Measurements from ENCODE around the gene CTNS. TPM values are rescaled to one million over a fixed set of nuclear protein-coding genes. Genes with fewer than 3 reads are reported as not detected.

CTNS gene
- total and polyA plus RNA-seq, 8 donors, result 8.7 to 30.6 (median 12.3) TPM

DNA sequence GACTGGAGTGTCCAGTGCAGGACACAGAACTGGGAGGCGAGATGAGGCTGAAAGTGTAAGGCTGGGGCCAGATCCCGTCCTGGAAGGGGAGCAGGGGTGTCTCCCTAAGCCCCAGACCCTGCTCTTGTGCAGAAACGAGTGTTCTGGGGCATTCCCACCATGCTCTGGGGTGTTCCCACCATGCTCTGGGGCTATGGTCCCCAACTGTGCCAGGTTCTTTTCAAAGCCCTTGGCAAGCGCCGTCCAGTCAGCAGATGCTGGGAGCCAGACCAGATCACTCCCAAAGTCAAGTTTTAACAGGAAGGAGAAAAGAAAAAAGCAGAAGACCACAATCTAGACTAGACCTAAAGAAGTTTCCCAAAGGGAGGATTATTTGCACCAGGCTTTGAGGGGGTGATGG lies 29.3 kb downstream of the CTNS start:
- ATAC-seq (no peak), DNase-seq (no peak)
- H3K9me3 ChIP-seq, result no peaks in the 10 kb centered on the region
- intact Hi-C loops (cut with DNase I), result no loop called here
- TF ChIP-seq, protein P1, sequence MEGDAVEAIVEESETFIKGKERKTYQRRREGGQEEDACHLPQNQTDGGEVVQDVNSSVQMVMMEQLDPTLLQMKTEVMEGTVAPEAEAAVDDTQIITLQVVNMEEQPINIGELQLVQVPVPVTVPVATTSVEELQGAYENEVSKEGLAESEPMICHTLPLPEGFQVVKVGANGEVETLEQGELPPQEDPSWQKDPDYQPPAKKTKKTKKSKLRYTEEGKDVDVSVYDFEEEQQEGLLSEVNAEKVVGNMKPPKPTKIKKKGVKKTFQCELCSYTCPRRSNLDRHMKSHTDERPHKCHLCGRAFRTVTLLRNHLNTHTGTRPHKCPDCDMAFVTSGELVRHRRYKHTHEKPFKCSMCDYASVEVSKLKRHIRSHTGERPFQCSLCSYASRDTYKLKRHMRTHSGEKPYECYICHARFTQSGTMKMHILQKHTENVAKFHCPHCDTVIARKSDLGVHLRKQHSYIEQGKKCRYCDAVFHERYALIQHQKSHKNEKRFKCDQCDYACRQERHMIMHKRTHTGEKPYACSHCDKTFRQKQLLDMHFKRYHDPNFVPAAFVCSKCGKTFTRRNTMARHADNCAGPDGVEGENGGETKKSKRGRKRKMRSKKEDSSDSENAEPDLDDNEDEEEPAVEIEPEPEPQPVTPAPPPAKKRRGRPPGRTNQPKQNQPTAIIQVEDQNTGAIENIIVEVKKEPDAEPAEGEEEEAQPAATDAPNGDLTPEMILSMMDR (IDR thresholded peaks at IDR 0.05), result no peak
- no peak overlapping the region for H3K4me3 ChIP-seq
- no peak overlapping the region for H3K27ac ChIP-seq
- H3K27me3 ChIP-seq, result no peaks in the 10 kb centered on the region
- H3K4me1 ChIP-seq, result peaks cover 26 to 40% of the 10 kb centered on the region in 2 donors
- H3K36me3 ChIP-seq, result peaks cover 0 to 44% of the 10 kb centered on the region in 2 donors

DNA sequence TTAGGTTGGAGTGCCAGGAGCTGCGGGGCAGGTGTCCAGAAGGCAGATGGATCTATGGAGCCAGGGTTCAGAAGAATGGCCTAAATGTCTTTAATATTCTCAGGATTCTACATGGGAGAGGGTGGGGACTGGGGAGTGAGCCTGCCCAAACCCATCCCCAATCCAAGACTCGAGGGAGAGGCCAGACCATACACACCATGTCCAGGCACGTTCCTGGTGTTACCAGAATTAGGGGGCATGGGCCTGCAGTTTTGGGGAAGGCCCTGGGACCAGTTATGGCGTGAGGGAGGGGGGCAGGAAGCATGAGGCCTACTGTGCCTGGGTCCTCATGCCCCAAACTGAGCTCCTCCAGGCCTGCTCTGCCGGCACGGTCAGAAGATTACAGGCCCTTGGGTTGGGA lies 30.0 kb downstream of the CTNS start:
- H3K27me3 ChIP-seq, result no peaks in the 10 kb centered on the region
- DNase-seq (no peak), ATAC-seq (no peak)
- peaks cover 0 to 37% of the 10 kb centered on the region in 2 donors for H3K36me3 ChIP-seq
- intact Hi-C loops (cut with DNase I), result no loop called here
- H3K27ac ChIP-seq, result no peak overlapping the region
- TF ChIP-seq, protein P1 (IDR thresholded peaks at IDR 0.05), result no peak
- peak overlapping the region in 1 of 2 donors; percentile 98 for H3K4me3 ChIP-seq
- H3K4me1 ChIP-seq, result peaks cover 26 to 40% of the 10 kb centered on the region in 2 donors
- no peaks in the 10 kb centered on the region for H3K9me3 ChIP-seq

DNA sequence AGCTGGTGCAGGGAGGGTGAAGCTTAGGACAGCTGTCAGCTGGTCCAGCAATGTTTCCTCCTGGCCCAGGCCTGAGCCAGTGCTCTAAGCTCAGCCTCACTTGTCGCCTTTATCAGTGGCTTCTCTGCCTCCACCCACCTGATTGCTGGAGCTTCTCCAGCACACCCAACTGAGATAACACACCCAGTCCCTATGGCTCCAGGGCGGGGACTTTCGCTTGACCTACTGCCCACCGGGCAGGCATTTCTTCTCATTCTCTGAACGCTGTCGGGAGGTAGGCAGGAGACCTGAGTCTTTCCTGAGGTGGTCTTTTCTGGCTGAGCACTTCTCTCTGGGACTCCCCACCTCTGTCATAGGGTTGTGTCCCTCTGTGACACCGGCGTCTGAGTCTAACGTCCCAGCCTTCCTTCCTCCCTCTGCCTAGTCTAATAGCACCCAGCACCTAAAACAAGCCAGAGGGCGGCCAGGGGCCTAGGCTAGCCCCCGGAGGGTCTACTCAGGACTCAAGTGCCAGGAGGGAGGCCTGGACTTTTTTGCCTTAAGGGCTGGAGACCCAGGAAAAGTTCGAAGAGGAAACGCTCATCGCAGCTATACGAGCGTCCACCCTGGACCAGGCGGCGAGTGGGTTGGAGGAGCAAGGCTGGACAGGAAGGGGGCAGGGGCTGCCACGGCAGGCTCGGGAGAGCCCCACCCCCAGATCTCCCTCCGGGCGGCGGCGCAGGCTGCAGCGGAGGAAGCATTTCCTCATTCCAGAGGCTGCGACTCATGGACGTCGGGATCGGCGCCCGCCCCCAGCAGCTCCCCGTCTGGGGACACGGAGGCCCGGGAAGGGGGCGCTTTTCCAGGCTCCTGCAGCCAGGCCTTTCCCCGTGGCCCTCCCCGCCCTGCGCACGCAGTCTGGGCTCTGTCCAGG lies 31.1 kb downstream of the CTNS start:
- Histone ChIP-seq H3K27ac (peak overlapping the region; percentile 97 to 98), H3K4me3 (peak overlapping the region; percentile 98 to 99), H3K36me3 (peaks cover 0 to 27% of the 10 kb centered on the region in 2 donors), H3K27me3 (no peaks in the 10 kb centered on the region), H3K9me3 (no peaks in the 10 kb centered on the region), H3K4me1 (peaks cover 26 to 40% of the 10 kb centered on the region in 2 donors)
- DNase-seq (peak; percentile 85 to 96 (median 92)), ATAC-seq (peak; percentile 88)
- intact Hi-C loops (cut with DNase I), result no loop called here
- TF ChIP-seq, protein P1 (IDR thresholded peaks at IDR 0.05), result no peak

DNA sequence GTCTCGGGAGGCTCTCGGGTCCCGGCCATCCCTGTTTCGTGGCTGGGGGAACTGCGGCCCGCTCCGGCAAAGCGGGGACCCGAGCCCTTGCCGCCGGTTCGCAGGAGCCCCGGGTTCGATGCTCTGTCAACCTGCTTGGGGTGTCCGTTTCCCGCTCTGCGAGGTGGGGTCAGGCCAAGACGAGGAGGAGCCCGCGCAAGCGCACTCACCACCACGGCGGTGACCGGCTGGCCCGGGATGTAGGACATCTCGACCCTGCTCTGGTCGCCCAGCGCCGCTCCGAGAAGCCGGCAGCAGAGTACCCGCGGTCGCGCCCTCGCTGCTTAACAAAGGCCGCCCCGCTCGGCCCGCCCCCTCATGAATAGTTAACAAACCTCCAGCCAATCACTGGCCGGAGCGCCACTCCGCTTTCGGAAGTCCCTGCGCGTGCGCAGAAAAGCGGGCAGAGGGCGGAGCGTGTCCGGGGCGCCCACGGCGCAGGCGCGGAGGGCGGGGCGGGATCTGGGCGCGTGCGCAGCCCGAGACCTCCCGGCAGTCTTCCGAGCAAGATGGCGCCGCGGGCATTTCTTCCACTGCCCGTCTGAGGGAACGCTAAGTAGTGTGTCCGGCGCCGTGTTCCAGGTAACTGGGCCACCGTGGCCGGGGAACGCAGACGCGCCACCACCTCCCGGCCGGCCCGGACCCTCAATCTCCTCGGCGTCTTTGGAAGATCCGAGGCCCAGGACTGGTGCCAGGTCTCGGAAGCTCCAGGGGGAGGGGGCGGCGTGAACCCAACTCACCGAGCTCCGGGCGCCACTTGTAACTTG lies 31.9 kb downstream of the CTNS start, which contains the start of the genes EMC6 and TAX1BP3:
Gene EMC6, plus strand, starts transcription at position 534 of the 806 bp plus-strand sequence. CDS start 335 bp downstream, outside the sequence.
Gene TAX1BP3, minus strand, starts transcription at position 300 of the 806 bp plus-strand sequence. Its CDS starts 52 bp downstream, at position 248.
- H3K36me3 ChIP-seq, result peaks cover 0 to 19% of the 10 kb centered on the region in 2 donors
- TF ChIP-seq, protein P1 (IDR thresholded peaks at IDR 0.05), result no peak
- no peaks in the 10 kb centered on the region for H3K9me3 ChIP-seq
- H3K4me1 ChIP-seq, result peaks cover 26 to 40% of the 10 kb centered on the region in 2 donors
- H3K4me3 ChIP-seq, result peak within 1 kb of the TSS; percentile 98 to 99
- ATAC-seq (peak; percentile 95), DNase-seq (peak; percentile 98 to 100 (median 99))
- peak within 1 kb of the TSS; percentile 97 to 98 for H3K27ac ChIP-seq
- H3K27me3 ChIP-seq, result no peaks in the 10 kb centered on the region
- intact Hi-C loops (cut with DNase I), result no loop called here
